GM12873 (cell line): ENCODE measurements around the gene NME8.
A peak's percentile ranks its signal among the peaks of the same experiment; 100 is the strongest.

Experiments
- TF ChIP-seq, protein P1 (sequence below): IDR thresholded peaks from 2 replicates; pipeline ENCODE4 v1.5.1; 2012; ENCODE audit warnings: low read depth, mild to moderate bottlenecking, moderate library complexity, low read length, control low read depth; ENCODE audit not compliant: insufficient read depth; ENCODE audit errors: missing control alignments

The NME8 gene

DNA sequence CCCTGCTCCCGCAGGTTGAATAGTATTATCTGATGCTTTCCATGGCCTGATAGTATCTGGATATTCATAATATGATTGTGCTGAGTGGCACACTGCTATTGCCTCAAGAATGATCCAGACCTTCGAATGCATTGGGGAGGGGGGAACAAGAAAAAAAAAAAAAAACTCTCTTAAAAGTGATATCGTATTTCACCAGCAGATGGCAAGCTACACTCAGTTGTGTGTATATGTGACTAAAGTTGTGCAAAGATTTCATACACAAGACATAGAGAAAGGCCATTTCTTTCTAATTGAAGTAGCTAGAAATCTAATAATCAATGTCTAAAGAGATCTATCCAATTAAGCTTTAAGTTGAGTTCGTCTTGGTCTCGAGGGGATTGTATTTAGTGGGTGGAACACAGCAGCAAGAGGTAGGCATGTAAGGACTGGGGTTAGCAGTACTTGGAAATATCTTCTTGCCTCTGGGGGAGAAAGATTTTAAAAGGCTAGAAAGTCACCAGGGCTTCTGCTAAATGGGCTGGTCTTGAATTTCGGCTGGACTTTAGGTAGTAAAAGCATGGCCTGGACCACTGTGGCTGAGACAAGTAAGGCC, 52.9 kb downstream of the NME8 start:
- TF ChIP-seq, protein P1, sequence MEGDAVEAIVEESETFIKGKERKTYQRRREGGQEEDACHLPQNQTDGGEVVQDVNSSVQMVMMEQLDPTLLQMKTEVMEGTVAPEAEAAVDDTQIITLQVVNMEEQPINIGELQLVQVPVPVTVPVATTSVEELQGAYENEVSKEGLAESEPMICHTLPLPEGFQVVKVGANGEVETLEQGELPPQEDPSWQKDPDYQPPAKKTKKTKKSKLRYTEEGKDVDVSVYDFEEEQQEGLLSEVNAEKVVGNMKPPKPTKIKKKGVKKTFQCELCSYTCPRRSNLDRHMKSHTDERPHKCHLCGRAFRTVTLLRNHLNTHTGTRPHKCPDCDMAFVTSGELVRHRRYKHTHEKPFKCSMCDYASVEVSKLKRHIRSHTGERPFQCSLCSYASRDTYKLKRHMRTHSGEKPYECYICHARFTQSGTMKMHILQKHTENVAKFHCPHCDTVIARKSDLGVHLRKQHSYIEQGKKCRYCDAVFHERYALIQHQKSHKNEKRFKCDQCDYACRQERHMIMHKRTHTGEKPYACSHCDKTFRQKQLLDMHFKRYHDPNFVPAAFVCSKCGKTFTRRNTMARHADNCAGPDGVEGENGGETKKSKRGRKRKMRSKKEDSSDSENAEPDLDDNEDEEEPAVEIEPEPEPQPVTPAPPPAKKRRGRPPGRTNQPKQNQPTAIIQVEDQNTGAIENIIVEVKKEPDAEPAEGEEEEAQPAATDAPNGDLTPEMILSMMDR, result peak; percentile 57

GRCh38 chr7:37901890-37902524, 53.6 kb downstream of the NME8 start:
- TF ChIP-seq, protein P1, result no peak

DNA sequence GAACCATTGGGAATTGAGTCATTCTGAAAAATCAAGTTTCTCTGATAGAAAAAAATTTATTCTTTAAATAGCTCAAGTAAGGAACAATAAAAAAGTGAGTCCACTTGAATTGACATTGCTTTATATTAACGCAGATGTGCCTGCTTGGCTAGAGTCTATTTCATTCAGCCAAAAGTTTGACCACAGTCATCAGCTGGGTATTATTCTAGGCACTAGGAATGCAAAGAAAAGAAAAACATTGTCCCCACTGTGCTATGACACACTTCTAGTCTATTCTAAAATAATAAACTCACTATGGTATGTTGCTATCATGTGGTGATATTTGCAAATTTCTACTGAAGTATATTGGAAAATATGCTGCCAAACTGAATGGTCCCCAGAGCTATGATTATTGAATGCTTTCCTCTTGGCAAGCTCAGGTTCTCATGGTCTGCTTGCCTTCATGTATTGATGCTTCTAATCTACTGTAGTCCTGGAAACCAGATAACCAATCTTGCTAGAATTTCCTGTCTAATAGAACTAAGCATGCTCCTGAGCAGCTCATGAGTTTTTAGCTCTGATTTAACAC, 59.9 kb downstream of the NME8 start:
- TF ChIP-seq, protein P1, result no peak

GRCh38 chr7:37912756-37913155, 64.4 kb downstream of the NME8 start:
- TF ChIP-seq, protein P1, result no peak

- TF ChIP-seq, protein P1, result no peak
Measured at GRCh38 chr7:37915438-37915837, 67.0 kb downstream of the NME8 start.

DNA sequence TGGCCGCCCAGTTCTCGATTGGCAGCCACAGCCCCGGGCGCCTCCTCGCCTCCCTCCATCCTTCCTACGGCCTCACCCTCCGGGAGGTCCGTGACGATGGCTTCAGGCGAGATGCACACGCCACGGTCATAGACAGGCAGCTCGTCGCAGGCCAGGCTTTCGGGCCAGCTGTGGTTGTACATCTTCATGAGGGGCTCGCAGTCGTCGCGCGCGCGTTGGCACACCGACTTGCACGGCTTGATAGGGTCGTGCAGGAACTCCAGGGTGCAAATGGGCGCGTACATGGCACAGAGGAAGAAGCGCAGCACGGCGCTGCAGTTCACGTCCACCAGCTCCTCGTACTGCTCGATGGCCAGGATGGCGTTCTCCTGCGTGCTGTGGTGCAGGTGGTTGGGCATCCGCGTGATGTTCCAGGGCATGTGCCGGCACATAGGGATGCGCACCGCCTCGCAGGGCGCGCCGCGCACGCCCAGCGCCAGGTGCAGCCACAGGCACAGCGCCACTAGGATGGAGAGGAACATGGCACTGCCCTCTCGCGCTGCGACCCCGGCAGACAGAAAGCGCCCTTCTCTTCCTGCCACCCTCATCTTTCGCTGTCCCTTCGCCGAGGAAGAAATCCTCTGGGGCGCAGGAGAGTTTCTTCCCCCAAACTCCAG, 67.7 kb downstream of the NME8 start:
- TF ChIP-seq, protein P1, result peak; percentile 8
